ENCODE measurements around the gene C1QTNF6. TPM values are rescaled to one million over a fixed set of nuclear protein-coding genes. Genes with fewer than 3 reads are reported as not detected.

The C1QTNF6 gene
- total and polyA plus RNA-seq, 10 of the 15 experiments (the other 5 are each of a cell fraction or from before 2014, with no cell fraction given): 0.16 to 4.1 (median 1.3) TPM

GRCh38 chr22:37193629-37194191 is 5.7 kb upstream of the C1QTNF6 start (continued):
- TF ChIP-seq ESRRA (IDR thresholded peaks at IDR 0.05; ENCODE audit: low read length): peak; percentile 55; the same call in 1 of the 2 replicates
- no peak; the same call in 1 of the 2 replicates for TF ChIP-seq MLLT1 (IDR thresholded peaks at IDR 0.05)
- TF ChIP-seq HDGF (IDR thresholded peaks at IDR 0.05): no peak
- no peak for TF ChIP-seq KLF5 (IDR thresholded peaks at IDR 0.05; ENCODE audit: partially characterized antibody)
- TF ChIP-seq POLR2AphosphoS2 (IDR thresholded peaks at IDR 0.05; ENCODE audit: low read depth, low read length): no peak
- peak; percentile 75 for TF ChIP-seq SREBF2 (IDR thresholded peaks at IDR 0.05; ENCODE audit: low read length)
- no peak for TF ChIP-seq ZBTB33 (IDR thresholded peaks at IDR 0.05)
- no peak for TF ChIP-seq BCLAF1 (IDR thresholded peaks at IDR 0.05)
- TF ChIP-seq ZNF622 (IDR thresholded peaks at IDR 0.05): no peak
- no peak for TF ChIP-seq BMI1 (IDR thresholded peaks at IDR 0.05; ENCODE audit: borderline replicate concordance)
- peak; percentile 79 for TF ChIP-seq ZNF687 (IDR thresholded peaks at IDR 0.05)
- TF ChIP-seq SKIL (IDR thresholded peaks at IDR 0.05; ENCODE audit: low read depth, poor library complexity, severe bottlenecking): peak; percentile 72
- TF ChIP-seq MYB (IDR thresholded peaks at IDR 0.05; ENCODE audit: borderline replicate concordance, low read depth, low read length): 0 out of 2 replicates have a peak, but pooled peaks have one; percentile 51
- TF ChIP-seq JUND (IDR thresholded peaks at IDR 0.05; ENCODE audit: low read depth, low read length): no peak
- TF ChIP-seq NBN (IDR thresholded peaks at IDR 0.05): 0 out of 2 replicates have a peak, but pooled peaks have one; percentile 32
- peak; percentile 71 to 82; a peak in 3 of 4 replicates for TF ChIP-seq IKZF2 (IDR thresholded peaks at IDR 0.05)

All from GM12878 (cell line).